GM21717 (cell line): ENCODE data around the gene UBE3B.

Experiments used
- ATAC-seq: cut with Tn5 transposase; IDR thresholded peaks from one replicate; pipeline ENCODE4 v1.9.1; 2021; ENCODE audit warnings: mild to moderate bottlenecking, moderate library complexity; ENCODE audit not compliant: unreplicated experiment

UBE3B gene

GRCh38 chr12:109494348-109494881 is 17.0 kb downstream of the UBE3B start:
- ATAC-seq: no peak

- no peak for ATAC-seq
Measured at GRCh38 chr12:109495012-109495411, 17.6 kb downstream of the UBE3B start.

GRCh38 chr12:109496306-109496705 is 18.9 kb downstream of the UBE3B start:
- no peak for ATAC-seq

- ATAC-seq: no peak
Measured at GRCh38 chr12:109497675-109498074, 20.2 kb downstream of the UBE3B start.

- no peak for ATAC-seq
Measured at GRCh38 chr12:109500406-109501185, 23.2 kb downstream of the UBE3B start.

- ATAC-seq: no peak
Measured at GRCh38 chr12:109501299-109501698, 23.9 kb downstream of the UBE3B start.

GRCh38 chr12:109502332-109502731 is 24.9 kb downstream of the UBE3B start:
- ATAC-seq: no peak

GRCh38 chr12:109503611-109504010 is 26.2 kb downstream of the UBE3B start:
- ATAC-seq: no peak

GRCh38 chr12:109504068-109504467 is 26.6 kb downstream of the UBE3B start:
- ATAC-seq: no peak

GRCh38 chr12:109510196-109510595 is 32.8 kb downstream of the UBE3B start:
- no peak for ATAC-seq

- ATAC-seq: no peak
Measured at GRCh38 chr12:109512608-109513007, 35.2 kb downstream of the UBE3B start.

- no peak for ATAC-seq
Measured at GRCh38 chr12:109513051-109513450, 35.6 kb downstream of the UBE3B start.

- no peak for ATAC-seq
Measured at GRCh38 chr12:109513977-109514376, 36.5 kb downstream of the UBE3B start.

- no peak for ATAC-seq
Measured at GRCh38 chr12:109517619-109518018, 40.2 kb downstream of the UBE3B start.

GRCh38 chr12:109518820-109519665 is 41.6 kb downstream of the UBE3B start:
- ATAC-seq: no peak

GRCh38 chr12:109519787-109520186 is 42.4 kb downstream of the UBE3B start:
- ATAC-seq: no peak

- ATAC-seq: no peak
Measured at GRCh38 chr12:109521831-109522230, 44.4 kb downstream of the UBE3B start.

- no peak for ATAC-seq
Measured at GRCh38 chr12:109523071-109523470, 45.6 kb downstream of the UBE3B start.

GRCh38 chr12:109523504-109523903 is 46.1 kb downstream of the UBE3B start:
- ATAC-seq: no peak

GRCh38 chr12:109524466-109525278 is 47.2 kb downstream of the UBE3B start:
- ATAC-seq: no peak

GRCh38 chr12:109525279-109525585 is 47.8 kb downstream of the UBE3B start:
- ATAC-seq: no peak
